ENCODE results near the gene C9orf72. TPM values are rescaled to one million over a fixed set of nuclear protein-coding genes. Genes with fewer than 3 reads are reported as not detected.

C9orf72 gene
- total RNA-seq, 2 experiments from 2014 or later, result 7.0 to 7.3 TPM

DNA sequence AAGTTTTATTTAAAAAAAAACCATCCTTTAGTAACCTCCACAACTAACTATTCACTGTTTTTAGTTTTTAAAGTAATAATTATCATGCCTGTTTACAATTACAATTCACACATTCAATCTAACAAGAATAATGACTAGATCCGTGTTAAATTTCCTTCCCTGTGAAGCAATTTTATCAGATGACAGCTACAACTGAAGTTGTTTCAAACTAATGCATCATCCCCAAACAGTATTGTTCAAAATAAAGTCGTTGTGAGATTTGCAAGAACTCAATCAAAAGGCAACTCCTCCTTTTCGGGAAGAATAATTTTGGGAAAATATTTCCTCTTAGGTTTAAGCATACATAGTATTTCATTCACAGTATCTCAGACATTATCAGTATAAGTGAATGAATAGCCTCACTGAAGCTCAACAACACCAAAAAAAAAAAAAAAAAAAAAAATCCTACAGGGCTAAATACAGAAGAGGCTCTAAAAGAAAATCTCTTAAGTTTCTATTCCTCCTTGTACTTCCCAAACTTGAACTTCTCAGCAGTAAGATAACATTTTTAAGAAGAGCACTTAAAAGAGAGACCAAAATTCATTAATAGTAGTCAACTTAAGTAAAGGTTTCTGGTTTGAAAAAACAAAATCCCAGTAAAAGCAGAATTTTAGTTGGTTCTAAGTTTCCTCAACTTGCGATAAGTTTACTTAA, 9.4 kb downstream of the C9orf72 start:
- ATAC-seq (no peak), DNase-seq (no peak)
- Mint-ChIP-seq H3K4me1 (ENCODE audit: low read depth) (peaks cover 25% of the 10 kb centered on the region), H3K9me3 (no peaks in the 10 kb centered on the region), H3K36me3 (ENCODE audit: low read depth) (peaks cover 27% of the 10 kb centered on the region), H3K4me3 (no peak overlapping the region), H3K27ac (no peak overlapping the region), H3K27me3 (no peaks in the 10 kb centered on the region)
- CTCF ChIA-PET, result interaction anchor here (2.6 kb wide), 1 partner anchor 16 kb away, joined by 10 read pairs; no protein-coding TSS in a partner anchor
- POLR2A ChIA-PET, result interaction anchor here (1.6 kb wide), 1 partner anchor 9 kb away, joined by 8 read pairs; the partner anchor contains the start of gene C9orf72
- intact Hi-C loops (cut with micrococcal nuclease), result no loop called here
- TF ChIP-seq, protein P1, sequence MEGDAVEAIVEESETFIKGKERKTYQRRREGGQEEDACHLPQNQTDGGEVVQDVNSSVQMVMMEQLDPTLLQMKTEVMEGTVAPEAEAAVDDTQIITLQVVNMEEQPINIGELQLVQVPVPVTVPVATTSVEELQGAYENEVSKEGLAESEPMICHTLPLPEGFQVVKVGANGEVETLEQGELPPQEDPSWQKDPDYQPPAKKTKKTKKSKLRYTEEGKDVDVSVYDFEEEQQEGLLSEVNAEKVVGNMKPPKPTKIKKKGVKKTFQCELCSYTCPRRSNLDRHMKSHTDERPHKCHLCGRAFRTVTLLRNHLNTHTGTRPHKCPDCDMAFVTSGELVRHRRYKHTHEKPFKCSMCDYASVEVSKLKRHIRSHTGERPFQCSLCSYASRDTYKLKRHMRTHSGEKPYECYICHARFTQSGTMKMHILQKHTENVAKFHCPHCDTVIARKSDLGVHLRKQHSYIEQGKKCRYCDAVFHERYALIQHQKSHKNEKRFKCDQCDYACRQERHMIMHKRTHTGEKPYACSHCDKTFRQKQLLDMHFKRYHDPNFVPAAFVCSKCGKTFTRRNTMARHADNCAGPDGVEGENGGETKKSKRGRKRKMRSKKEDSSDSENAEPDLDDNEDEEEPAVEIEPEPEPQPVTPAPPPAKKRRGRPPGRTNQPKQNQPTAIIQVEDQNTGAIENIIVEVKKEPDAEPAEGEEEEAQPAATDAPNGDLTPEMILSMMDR (IDR thresholded peaks at IDR 0.05), result no peak

DNA sequence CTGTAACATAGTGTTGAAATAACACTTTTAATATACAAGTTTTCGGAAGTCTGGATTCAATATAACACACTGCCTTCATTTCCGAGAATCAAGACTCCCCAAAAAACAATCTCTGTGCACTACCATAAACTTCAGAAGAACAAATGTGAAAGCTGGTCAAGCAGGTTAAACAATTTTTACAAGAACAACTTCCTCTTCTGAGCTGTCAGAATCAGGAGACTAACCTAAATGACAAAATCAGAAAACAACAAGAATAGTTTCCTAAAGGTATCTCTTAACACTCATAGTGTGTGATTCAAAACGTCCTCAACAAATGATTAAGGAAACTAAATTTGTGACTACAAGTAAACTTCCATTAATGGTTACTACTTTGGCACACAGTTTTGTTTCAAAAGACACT, 11.6 kb downstream of the C9orf72 start:
- no peak overlapping the region for H3K27ac Mint-ChIP-seq

DNA sequence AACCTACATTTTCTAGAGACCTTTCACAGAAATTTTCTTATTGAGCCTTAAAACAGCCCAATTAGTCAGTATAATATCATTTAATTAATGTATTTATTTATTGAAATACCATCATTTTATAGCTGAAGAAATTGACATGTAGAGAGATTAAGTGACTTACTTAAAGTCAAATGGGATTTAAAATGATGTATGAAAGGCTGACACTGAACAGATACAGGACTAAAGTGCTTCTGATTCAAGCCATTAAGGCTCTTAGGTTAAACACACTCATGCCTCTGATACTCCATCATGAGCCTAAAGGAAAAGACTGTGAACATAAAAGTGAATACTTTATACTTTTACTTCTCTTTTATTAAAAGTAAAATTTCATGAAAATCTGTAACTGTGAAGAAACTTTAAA, 12.8 kb downstream of the C9orf72 start:
- ChIA-PET POLR2A (interaction anchor here (1.2 kb wide), 1 partner anchor 12 kb away, joined by 4 read pairs; the partner anchor contains the start of gene C9orf72), CTCF (interaction anchor here (1.9 to 4.0 kb wide), 2 partner anchors 31 to 207 kb away, joined by 4 to 18 read pairs; partner anchors contain the start of gene MOB3B)
- H3K9me3 Mint-ChIP-seq, result no peaks in the 10 kb centered on the region
- H3K27ac Mint-ChIP-seq, result no peak overlapping the region
- TF ChIP-seq, protein P1 (IDR thresholded peaks at IDR 0.05), result no peak
- no peak for ATAC-seq
- intact Hi-C loops (cut with micrococcal nuclease), result no loop called here
- H3K36me3 Mint-ChIP-seq (ENCODE audit: low read depth), result peaks cover 18% of the 10 kb centered on the region
- DNase-seq, result no peak
- peaks cover 14% of the 10 kb centered on the region for H3K4me1 Mint-ChIP-seq (ENCODE audit: low read depth)
- no peaks in the 10 kb centered on the region for H3K27me3 Mint-ChIP-seq
- H3K4me3 Mint-ChIP-seq, result no peak overlapping the region

More for the DNA sequence above, 11.6 kb downstream of the C9orf72 start:
- no peaks in the 10 kb centered on the region for H3K9me3 Mint-ChIP-seq
- DNase-seq (no peak), ATAC-seq (peak; percentile 10)
- H3K27me3 Mint-ChIP-seq, result no peaks in the 10 kb centered on the region
- intact Hi-C loops (cut with micrococcal nuclease), result no loop called here
- no peak overlapping the region for H3K4me3 Mint-ChIP-seq
- ChIA-PET CTCF (interaction anchor here (1.0 to 4.0 kb wide), 4 partner anchors 10 to 208 kb away, joined by 4 to 18 read pairs (median 7); partner anchors contain the start of gene MOB3B), POLR2A (no interaction called here)
- peaks cover 22% of the 10 kb centered on the region for H3K36me3 Mint-ChIP-seq (ENCODE audit: low read depth)
- peaks cover 21% of the 10 kb centered on the region for H3K4me1 Mint-ChIP-seq (ENCODE audit: low read depth)
- TF ChIP-seq, protein P1 (IDR thresholded peaks at IDR 0.05), result no peak

DNA sequence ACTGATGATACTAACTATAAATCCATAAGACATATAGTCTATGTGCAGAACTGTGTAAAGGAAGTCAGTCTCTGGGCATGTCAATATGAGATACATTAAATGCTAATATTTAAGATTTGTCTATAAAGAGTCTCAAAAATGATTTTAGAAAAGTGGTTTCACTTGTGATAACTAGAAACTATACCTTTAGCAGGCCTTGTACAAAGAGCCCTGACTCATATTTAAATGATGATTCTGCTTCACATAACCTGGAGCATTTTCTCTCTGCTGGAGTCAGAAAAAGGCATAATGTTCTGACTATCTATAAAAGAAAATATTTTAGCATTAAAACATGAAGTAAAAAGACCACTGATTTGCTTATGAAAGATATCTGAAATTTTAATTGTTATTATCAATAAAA, 15.0 kb downstream of the C9orf72 start:
- Mint-ChIP-seq H3K4me1 (ENCODE audit: low read depth) (no peaks in the 10 kb centered on the region), H3K36me3 (ENCODE audit: low read depth) (peaks cover 23% of the 10 kb centered on the region), H3K27ac (no peak overlapping the region), H3K4me3 (no peak overlapping the region), H3K27me3 (no peaks in the 10 kb centered on the region), H3K9me3 (no peaks in the 10 kb centered on the region)
- ChIA-PET POLR2A (no interaction called here), CTCF (no interaction called here)
- ATAC-seq (no peak), DNase-seq (no peak)
- intact Hi-C loops (cut with micrococcal nuclease), result no loop called here
- TF ChIP-seq, protein P1 (IDR thresholded peaks at IDR 0.05), result no peak

DNA sequence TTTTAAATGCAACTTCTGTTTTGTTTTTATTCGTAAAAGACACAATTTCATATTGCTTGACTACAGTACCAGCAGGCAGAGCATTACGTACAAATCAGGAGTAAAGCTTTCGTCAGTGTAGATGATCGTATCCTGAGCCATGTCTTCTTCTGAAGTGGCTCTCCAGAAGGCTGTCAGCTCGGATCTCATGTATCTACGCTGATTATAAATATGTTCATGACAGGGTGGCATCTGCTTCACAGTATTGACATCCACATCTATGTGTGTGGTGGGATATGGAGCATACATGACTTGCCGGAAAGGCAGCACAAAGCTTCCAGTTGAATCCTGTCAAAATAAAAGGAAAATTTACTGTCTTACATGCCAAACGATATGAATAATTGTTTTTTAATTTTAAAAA, 16.8 kb downstream of the C9orf72 start:
- ATAC-seq, result no peak
- H3K9me3 Mint-ChIP-seq, result no peaks in the 10 kb centered on the region
- peaks cover 29% of the 10 kb centered on the region for H3K36me3 Mint-ChIP-seq (ENCODE audit: low read depth)
- no peak for DNase-seq
- no peak overlapping the region for H3K4me3 Mint-ChIP-seq
- H3K27me3 Mint-ChIP-seq, result no peaks in the 10 kb centered on the region
- H3K27ac Mint-ChIP-seq, result no peak overlapping the region
- POLR2A ChIA-PET, result no interaction called here
- TF ChIP-seq, protein P1 (IDR thresholded peaks at IDR 0.05), result no peak
- H3K4me1 Mint-ChIP-seq (ENCODE audit: low read depth), result no peaks in the 10 kb centered on the region
- intact Hi-C loops (cut with micrococcal nuclease), result no loop called here
- CTCF ChIA-PET, result interaction anchor here (1.9 kb wide), 1 partner anchor 27 kb away, joined by 8 read pairs; the partner anchor contains the start of gene MOB3B

All from activated CD8-positive, alpha-beta T cell treated with anti-CD3 and anti-CD28 coated beads for 36 hours (primary cell).